ENCODE measurements around the gene TNFRSF11A.

TNFRSF11A gene

DNA sequence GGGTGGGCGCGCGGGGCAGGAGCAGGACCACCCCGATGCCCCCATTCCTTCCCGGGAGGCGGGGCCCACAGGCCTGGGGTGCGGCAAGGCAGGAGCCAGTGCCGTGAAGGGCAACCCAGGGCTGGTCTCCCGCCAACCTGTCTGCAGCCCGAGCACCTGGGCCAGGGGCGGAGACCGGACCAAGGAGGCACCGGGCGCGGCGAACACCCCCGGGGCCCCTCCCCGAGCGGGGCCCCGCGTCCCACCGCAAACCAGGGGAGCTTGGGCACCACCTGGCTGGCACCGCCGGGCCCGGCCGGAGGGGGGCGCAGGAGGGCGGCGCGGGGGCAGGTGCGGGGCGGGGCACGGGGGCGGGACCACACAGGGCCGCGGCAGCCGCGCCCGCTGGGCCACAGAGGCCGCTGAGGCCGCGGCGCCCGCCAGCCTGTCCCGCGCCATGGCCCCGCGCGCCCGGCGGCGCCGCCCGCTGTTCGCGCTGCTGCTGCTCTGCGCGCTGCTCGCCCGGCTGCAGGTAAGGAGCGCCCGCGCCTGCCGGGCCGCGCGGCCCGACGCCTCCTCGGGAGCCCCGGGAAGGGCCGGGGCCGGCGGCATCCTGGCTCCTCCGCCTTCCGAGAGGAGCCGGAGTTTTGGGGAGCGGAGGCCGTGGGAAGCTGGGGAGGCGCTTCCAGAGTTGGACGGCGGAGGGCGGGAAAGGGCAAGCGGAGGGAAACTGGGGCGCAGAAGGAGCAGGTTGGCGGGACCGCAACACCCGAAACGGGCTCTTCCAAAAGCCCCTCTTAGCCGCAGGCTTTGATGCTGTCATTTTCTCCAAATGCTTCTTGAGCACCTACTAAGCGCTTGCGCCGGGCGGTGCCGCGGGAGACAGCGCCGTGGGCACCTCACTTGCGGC, at the start of gene TNFRSF11A:
TSS of gene TNFRSF11A (plus strand) at position 394 of the 889 bp plus-strand sequence. CDS start at position 437, 43 bp downstream.
- DNase-seq = peak; percentile 28

DNA sequence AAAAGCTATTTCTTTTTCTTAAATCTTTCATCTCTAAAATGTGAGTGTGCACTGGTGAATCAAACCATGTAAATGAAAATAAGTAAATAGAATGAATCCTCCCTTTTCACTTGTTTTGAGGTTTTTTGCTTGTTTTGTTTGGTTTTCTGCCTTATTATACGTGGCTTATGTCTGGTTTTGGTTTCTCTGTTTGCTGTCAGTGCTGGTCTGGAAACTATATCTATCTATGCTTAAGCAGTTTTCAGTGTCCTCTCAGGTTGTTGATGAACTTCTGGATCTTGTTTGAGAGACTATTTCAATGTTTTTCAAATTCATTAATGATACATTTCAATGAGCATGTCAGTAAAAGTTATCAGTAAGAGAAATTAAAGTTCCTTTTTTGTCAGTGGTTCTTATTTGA, 48.1 kb upstream of the TNFRSF11A start:
- DNase-seq = no peak

DNA sequence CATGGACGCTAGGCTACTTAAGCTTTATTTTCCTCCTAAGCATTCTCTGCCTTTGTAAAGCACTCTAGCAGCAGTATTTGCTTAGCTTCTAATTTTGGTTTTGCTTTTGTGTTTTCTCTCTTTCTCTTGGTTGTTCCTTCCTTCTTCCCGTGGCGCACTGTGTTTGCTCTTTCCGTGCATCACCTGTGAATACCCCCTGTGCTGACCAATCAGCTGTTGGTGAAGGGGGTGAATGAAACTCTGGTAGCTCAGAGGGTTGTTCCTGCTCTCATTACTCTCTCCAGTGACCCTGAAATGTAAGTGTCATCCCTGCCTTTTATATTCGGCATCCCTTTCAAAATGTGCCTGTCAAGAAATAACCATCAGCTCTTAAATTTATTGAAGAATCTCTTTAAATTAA, 45.5 kb upstream of the TNFRSF11A start:
- peak; percentile 31 for DNase-seq

DNA sequence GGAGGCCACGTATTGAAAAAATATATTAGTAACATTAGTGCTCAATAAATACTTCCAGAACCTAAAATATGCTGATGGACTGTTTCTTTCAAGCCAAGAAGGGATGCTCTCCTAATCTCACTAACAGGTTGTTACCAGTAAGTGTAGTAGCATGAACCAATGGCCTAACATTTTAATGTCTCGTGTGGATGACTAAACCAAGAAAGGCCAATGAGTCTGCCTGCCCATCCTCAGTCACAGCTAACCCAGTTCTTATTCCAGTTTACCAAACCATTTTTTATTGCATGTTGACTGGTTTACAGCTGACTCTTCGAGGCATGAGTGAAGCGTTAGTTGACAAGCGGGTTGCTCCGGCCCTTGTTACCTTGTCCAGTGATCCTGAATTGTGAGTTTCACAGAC, 45.1 kb upstream of the TNFRSF11A start:
- DNase-seq = no peak

DNA sequence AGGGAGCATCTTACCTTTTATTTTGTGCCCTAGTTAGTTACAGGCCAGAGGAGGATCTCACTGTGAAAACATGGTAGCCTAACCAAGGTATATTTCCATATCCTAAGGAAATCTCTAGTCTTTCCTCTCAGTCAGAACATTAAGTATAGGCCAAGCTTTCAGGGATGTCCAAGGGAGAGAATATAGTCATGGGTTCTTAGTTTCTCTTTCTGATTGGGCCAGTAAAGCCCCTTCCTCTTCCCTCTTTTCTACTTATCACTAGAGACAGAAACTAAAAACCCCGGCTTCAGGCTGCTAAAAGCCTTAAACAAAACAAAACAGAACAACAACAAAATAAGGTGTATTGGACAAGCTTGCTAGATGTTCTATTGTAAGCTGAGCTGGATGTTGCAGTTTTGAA, 44.3 kb upstream of the TNFRSF11A start:
- no peak for DNase-seq

DNA sequence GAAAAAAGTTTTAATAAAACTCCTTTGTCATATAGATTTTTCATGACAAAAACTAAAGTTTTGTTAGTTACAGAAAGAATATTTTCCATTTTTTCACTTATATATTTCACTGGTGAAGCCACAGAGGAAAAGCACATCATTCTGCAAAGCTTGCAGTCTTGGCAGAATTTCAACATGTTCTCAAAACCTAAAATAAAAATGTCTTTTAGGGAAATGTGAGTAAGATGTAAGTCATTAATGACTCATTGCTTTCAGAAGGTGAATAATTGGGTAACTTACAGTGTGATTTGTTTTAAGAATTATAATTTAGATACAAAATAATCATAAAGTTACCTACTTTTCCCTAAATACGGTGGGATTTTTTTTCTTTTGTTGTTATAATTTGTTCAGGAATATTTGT, 43.4 kb upstream of the TNFRSF11A start:
- no peak for DNase-seq

DNA sequence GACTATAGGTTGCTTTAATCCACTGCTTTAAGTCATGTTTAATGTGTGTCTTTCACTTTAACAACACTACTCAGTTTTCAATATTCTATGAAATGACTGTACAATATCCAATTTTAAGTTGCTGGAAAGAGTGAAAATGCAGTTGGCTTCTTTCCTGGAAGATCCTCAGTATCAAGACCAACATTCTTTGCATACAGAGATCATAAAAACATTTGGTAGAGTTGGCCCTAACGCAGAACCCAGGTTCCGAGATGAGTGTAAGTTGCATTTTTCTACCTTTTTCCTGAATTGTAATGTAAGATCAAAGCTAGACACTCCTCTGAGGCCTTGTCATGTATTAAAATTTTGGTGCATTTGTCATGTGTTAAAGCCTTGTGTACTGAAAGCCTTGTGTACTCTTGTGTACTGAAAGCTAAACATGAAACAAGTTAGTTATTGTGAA, 42.9 kb upstream of the TNFRSF11A start:
- DNase-seq = no peak

DNA sequence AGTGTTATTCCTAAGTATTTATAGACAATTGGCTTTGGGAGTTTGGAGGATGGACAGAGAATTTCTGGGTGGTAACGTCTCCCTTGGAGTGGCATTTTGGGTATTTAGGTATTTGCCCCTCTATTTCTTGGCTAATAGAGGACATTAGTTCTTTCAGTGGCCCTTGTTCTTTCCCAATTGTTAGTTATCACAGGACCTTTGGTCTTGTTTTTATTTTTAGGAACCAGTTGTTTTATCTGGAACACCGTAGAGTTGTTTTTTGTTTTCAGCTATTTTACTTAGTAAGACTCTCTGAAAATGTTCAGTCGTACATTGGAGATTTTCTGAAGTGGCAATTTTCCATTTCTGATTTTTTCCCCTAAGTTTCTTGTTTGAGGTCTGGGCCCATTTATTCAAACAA, 40.5 kb upstream of the TNFRSF11A start:
- DNase-seq = no peak

DNA sequence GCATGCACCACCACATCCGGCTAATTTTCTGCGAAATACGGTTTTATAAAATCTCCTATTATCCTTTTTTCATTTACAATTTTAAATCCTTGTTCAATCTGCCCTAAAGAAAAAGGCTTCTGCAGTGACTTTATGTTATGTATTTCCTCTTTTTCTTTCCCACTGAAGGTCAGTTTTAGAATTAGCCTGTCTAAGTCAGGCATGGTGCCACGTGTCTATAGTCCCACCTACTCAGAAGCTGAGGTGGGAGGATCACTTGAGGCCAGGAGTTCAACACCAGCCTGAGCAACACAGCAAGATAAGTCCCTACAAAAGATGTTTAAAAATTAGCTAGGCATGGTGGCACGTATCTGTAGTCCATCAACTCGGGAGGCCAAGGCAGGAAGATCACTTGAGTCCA, 39.8 kb upstream of the TNFRSF11A start:
- no peak for DNase-seq

DNA sequence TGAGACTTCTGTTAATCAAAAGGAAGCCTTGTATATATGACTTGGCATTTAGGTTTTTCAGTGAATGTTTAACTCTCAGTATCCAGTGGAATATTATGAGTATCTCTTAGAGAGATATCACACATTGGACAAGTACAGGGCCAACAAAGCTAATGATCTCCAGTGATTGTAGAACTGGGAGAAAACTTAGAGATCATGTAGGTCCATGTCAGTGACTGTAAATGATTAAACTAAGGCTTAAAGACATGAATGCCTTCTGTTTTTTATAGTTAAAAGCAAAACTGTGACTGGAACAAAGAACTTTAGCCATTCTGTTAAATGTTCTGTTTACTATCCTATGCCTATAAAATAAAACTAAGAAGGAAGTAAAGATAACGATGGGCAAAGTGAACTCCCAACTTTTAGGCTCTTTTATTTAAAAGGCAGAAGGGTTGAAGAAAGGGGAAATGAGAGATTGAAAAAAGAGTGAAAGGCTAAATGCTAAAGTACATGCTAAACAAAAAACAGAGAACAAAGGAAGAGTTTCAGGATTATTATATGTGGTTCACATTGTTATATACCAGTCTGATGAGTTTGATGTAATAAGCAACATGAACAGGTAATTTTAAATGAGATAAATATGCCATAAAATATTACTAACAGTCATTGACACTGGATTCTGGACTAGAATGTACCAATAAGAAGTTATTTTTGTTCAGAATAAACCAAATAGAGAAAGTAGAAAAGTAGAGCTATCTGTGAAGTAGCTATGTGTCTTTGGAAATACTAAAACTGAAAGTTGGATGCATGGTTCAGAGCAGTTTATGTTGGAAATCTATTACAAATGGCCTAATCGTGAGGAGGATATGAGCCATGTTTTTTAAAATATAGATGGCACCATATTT, 37.1 kb upstream of the TNFRSF11A start:
- no peak for DNase-seq

DNA sequence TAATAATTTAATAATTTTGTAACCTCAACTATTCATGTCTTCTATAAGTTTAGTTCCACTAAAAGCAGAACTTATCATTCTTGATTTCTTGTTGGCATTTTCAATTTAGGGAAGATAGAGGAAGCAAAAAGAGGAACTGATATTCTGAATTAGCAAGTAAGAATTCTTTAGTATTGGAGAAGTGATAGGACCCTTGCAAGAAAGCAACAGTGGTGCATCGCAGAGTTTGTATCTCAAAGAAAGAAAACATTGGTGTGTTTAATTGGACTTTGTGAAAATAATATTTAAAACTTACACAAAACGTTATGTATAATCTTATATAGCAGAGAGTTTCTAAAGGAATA, 36.5 kb upstream of the TNFRSF11A start:
- DNase-seq = no peak

DNA sequence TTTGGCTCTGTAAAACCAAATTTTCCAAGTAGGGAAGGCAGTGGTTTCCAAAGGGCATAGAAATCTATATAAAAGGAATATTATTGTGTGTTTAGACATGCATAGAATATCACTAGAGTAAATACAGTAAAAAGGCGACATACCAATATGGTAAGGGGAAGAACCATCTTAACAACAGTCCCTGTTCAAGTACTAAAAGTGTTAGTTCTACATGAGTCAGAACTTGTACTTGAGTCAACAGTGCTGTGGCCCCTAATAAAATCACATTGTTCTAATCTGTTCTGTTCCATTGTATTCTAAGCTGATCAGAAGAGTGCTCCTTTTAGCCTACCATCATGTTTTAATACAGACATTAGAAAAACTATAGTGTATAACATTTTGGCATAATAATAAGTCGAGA, 36.1 kb upstream of the TNFRSF11A start:
- no peak for DNase-seq

DNA sequence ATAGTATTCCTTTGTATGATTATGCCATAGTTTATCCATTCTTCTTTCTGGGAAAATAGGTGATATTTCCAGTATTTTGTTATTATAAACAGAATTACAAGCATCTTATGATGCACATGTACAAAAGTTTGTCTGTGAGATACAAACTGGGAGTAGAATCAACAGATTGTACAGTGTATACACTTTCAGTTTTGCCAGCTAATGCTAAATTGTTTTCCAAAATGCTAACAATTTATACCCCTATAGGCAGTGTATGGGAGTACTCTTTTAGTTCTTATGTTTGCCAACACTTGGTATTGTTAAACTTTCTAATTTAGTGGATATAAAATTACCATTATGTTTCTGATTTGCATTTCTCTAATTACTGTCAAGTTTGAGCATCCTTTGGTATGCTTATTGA, 31.0 kb upstream of the TNFRSF11A start:
- no peak for DNase-seq

DNA sequence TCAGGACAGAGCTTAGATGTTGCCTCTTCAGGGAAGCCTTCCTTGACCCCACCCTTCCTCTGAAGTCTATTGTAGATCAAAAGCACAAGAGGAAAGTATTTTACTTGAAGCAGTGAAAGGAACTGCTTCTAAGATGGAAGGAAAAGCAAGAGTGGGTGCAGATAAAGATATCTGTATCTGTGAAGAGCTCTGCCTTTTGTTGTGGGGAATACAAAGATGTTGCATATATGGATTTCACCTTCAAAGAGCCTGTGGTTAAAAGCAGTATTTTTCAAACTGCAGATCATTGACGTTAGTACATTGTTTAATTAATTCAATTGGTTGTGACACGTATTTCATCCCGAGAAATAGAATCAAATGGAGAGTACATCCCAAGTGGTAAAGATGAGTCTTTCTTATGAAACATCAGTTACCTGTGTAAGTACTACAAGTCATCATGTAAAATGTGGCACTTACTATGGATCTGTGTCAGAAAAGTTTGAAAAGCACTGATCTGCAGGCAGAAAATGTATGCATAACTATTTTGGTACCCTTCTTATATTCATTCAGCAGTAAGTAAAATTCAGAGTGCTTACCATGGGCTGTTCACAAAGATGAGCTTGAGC, 24.6 kb upstream of the TNFRSF11A start:
- no peak for DNase-seq

DNA sequence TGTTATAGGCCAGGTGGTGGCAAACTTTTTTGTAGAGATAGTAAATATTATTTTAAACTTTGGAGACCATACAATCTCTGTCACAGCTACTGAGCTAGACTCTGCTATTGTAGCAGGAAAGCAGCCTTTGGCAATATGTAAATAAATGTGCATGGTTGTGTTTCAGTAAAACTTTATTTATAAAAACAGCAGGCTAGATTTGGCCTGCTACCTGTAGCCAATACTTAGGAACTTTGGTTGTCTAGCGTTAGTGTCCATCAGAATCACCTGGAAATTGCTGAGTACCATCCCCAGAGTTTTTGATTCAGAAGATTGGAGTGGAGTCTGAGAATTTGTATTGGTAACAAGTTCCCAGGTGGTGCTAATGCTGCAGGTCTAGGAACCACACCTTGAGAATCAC, 23.8 kb upstream of the TNFRSF11A start:
- DNase-seq = no peak

DNA sequence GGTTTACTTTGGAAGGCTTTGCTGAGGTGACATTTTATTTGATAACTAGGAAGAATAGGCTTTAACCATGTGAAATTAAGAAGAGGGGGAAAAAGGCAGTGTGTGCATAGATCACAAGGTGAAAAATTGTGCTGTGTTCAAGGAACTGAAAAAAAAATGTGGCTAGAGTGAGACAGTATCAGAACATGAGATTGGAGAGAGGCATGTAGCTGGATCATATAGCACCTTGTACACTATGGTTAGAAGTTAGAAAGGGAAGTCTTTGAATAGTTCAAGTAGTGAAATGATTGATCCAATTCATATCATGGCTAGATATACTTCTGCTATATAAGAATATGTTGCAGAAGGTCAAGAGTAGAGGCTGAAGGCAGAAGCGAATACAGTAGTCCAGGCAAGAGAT, 12.3 kb upstream of the TNFRSF11A start:
- DNase-seq = no peak

DNA sequence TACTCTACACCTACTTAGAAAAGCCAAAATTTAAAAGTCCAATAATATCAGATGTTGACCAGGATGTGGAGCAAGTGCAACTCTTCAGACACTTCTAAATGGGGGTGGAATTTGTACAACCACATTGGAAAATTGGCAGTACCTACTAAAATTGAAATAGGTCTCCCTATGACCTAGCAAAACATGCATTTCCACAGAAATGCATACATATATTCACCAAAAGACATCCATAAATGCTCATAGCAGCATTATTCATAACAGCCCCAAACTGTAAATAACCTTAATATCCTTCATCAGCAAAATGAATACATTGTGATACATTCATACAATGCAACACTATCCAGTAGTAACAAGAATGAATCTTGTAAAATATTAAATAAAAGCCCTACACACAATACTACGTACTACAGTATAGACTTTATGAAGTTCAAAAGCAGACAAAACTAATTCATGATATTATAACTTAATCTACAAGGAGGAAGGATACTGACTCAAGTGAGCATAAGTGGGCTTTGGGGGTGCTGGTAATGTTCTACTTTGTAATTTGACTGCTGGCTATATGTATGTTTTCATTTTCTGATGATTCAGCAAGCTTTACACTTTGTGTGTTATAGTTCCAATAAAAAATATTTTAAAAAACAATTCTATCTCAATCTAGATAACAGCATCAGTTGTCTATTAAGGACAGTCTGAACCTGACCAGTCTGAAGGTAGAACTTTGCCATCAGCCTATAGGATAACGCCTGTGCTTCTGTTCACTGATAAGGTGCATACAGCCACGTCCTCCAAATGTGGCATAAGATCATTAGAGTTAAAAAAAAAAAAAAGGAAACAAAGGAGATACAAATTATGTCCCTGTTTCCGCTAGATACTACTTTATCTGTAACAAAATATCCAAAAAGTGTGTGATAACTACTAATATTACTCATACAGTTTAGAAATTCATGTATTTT, 6.6 kb upstream of the TNFRSF11A start:
- DNase-seq = no peak

DNA sequence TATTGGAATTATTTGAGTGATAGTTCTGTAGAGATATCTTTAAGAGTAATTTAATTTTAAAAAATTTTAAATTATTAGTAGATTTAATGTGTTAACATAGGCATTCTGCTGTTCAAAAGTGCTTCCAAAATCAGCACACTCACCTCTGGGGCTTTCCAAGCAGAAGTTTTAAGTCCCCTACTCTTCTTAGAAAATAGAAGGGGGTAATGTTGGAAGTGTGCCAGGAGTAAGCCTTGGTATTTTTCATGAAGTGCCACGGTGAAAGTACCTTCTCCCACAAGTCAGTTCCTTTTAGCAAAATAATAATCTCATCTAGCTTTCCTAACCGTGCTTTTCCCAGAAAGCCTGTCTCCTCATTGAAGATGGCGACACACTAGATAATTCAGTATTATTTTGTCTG, 3.9 kb upstream of the TNFRSF11A start:
- no peak for DNase-seq

DNA sequence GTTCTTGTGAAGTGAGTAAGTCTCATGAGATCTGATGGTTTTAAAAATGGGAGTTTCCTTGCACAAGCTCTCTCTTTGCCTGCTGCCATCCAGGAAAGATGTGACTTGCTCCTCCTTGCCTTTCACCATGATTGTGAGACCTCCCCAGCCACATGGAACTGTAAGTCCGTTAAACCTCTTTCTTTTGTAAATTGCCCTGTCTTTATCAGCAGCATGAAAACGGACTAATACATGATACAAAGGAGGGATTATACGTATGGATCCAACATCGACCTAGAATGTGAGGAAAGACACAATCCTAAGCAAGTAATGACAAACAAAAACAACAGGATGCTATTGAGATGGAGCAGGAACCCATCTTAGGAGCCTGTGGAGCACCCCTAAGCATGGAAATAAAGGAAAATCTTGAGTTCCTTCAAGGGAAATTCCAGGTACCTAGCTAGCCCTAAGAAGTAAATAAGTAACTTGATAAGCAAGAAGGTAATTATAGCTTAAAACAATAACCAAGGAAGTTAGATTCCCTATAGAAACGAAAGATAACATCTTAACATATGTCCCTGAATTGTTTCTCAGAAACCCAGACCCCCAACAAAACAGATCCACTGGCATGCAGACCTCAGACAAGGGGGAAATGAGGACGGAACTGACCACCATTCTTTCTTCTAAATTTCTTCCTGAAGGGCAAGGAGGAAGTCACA, 1.5 kb upstream of the TNFRSF11A start:
- no peak for DNase-seq

DNA sequence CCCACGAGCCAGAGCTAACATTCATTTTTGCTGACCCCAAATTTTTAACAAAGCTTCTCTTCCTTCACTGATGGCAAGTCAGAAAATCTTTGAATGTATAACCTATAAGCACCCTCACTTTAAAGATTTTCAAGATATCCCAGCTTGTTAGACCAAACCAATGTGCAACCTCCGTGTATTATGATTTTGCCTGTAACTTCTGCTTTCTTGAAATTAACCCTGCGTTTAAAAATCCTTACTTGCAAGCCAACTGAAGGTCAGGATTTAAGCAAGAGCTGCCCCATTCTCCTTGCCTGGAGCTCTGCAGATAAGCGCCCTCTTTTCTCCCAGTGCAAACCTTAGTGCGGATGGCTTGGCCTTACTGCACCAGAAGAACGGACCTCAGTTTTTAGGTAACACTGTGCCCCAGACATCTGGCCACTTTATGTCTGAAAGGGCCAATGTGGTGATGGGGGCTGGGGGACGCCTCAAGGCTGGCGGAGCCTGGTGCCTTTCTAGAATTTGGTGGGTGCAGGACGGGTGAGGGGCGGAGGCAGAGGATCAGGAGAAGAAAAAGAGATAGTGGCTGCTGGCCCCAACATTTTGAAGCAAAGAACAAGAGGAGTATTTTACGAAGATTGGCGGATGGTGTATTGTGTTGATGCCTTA, 805 bp upstream of the TNFRSF11A start:
- no peak for DNase-seq

Measured in NCI-H1092 (cell line).